NCI-H1092 treated with DMSO at 0.1 percent for 48 hours (cell line): ENCODE results near the gene MIOS.

Source experiments
- DNase-seq: peaks from one replicate; lab custom pipeline; 2025; lab: John Stamatoyannopoulos, UW

MIOS gene

DNA sequence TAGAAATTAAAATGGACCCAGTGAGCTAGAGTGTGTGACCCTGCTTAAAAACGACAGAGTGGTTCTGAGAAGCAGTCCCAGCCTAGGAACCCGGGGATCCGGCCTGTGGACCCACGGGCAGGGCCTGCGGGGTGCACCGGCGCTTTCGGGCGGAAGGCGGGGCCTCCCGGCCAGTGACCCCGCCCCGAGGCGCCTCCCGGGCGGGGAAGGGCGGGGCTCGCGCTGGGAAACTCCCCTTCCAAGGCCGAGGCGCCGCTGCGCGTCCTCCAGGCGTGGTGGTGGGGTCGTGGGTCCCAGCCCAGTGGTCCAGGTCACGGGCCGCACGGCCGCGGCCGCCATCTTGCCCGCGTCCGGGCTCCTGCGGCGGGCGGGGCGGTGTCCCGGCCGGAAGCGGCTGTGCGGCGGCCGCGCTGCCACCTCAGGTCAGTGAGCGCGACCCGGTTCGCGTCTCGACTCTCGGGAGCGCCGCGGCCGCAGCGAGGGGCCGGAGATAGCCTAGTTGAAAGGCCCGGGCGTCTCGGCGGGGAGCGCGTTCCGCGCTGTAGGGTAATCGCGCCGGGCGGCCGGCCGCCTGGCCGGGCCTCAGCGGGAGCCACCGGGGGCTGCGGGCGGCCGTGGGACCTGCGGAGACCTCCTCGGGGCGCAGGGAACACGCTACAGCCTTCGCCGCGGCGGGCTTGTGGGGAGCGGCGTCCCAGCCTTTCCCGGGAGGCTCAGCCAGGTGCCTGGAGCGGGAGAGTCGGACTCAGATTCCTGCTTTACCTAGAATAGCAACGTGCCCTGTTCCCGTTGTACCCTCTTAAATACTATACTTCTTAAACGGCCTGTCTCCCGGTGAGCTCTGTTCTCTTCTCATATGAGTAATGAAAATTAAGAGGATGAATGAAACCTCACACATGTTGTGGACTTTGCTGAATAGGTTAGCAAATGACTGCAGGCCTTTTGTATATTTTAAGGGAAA, at the start of gene MIOS:
Gene MIOS (plus strand): TSS at position 234 of the 961 bp plus-strand sequence. CDS start 5,592 bp downstream, outside the sequence.
- DNase-seq, result peak; percentile 72

DNA sequence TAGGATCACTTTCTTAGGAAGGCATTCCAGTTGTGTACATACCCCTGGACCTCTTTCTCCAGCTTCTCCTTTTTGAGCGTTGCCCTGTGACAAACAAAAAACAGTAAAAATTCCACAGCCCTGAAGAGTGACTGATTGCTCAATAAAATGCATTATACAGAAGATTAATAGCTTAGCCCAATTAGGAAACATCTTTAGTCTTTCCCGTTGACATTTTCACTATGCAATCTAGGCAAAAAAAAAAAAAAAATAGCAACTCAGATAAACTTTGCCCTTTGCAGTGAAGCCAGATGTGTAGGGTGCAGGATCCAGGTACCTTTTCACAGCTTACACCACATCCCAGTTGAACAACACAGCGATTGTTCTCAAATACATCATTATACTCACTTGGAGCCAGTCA, 48.9 kb upstream of the MIOS start:
- DNase-seq, result no peak

DNA sequence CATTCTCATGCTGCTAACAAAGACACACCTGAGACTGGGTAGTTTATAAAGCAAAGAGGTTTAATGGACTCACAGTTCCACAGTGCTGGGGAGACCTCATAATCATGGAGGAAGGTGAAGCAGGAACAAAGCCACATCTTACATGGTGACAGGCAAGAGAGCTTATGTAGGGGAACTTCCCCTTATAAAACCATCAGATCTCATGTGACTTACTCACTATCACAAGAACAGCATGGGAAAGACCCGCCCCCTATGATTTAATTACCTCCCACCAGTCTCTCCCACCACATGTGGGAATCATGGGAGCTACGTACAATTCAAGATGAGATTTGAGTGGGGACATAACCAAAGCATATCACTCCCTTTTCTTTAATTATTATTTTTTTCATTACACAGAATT, 47.6 kb upstream of the MIOS start:
- DNase-seq, result no peak

DNA sequence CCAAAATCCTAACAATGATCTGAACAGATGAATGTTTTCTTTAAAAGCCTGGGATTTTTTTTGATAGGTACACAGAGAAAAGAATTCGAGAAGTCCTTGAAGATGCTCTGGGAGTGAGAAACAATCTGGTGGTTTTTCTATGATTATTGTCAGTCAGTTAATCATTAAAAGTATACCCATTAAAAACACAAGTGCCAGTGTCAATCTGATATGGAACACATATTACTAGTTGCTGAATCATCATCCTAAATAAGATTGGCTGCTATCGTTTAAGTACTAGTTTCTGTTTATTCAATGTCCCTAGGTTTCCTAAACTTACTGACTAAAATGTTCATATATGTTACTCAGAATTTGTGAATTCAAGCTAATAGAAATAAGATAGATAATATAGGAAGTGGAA, 47.2 kb upstream of the MIOS start:
- no peak for DNase-seq

DNA sequence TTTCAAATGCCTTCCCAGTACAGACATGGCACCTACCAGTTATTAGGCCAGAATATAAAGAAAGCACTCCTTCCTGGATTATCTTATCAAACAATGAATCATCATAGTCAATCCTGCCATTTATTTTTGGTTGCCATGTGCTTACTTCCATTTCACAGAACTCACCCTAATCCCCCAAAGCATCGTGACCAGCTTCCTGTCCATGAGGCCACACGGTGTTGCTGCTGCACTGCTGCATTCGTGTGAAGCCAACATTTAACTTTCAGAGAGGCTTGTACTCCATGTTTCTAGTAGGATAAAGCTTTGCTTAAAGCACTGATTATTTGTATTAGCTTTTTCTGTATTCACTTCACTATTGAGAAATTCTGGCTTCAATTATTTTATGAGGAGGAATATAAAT, 45.4 kb upstream of the MIOS start:
- DNase-seq, result peak; percentile 42

DNA sequence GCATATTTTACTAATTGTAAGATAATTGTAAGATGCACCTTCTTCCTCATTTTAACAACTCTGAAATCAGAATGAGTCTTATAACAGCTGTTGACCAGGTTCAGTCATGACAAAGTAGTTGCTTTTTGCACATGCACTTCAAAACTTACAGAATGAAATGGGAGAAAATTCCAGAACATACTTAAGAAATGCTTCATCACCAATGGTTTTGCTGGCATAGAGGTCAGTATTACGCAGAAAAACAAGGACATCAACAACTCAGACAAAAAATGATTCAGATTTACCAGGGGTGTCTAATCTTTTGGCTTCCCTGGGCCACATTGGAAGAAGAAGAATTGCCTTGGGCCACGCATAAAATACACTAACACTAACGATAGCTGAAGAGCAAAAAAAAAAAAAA, 44.3 kb upstream of the MIOS start:
- no peak for DNase-seq

DNA sequence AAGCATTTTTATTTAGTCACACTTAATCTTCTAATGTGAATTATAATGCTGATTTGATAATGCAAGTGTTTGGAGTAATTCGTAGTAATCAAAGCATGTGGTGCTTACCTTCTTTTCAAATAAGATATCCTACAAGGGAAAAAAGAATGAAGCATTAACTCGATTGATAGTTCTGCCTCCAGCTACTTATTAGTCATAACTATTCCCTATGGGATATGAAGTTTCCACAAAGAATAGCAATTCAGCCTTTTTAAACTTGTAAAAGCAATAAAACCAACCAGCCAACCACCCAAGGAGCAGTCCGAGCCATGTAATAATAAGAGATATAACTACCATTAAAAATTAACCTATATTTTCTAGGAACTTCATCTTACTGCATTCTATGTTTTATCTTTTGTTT, 42.6 kb upstream of the MIOS start:
- no peak for DNase-seq

DNA sequence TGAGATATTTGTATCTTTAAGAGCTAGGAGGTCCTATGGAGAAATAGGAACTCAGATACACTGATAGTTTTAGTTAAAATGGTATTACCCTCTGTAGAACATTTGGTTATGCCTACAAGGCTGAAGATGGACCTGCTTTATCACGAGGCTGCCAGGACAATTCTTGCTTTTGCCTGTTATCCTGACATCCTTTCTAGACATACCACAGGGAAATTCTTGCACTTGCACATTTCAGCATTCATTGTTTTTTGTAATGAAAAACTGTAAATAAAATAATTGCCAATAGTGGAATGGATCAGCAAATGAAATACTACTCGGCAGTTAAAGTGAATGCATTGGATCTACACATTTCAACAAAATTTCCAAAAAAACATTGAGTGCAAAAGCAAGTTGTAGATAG, 40.7 kb upstream of the MIOS start:
- DNase-seq, result no peak

DNA sequence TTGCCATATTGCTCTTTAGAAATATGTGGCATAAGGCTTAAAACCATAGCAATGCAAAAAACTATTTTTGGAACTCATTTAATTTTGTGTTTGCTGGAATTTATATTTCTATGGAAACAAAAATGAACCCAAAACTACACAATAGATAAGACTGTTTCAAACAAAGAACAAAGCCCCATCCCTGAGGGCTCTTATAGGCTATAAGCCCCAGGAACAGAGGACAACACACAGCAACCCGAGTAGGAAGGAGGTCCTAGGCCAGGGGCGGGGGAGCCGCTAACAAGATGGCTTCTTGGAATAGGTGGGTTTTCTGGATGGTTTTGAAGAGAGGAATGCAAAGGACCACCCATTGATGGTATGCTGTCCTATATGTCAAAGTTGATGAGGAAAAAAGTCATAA, 39.6 kb upstream of the MIOS start:
- no peak for DNase-seq

DNA sequence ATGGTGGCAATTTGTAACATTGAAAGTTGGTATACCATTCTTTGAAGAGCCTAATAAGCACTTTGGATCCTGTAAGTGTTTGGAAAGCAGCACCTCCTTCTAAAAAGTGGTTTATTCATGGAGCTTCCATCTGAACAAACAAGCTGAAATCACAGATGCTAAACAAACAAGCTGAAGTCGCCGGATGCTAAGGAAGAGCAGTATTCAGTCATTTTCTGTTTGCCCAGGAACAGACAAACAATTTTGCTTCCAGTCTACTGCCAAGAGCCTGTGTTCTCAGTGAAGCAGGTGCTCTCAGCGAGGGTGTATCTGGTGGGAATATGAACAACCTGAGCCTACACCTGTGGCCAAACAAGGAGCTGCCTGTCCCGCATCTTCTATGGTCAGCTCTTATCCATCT, 37.4 kb upstream of the MIOS start:
- DNase-seq, result peak; percentile 97

DNA sequence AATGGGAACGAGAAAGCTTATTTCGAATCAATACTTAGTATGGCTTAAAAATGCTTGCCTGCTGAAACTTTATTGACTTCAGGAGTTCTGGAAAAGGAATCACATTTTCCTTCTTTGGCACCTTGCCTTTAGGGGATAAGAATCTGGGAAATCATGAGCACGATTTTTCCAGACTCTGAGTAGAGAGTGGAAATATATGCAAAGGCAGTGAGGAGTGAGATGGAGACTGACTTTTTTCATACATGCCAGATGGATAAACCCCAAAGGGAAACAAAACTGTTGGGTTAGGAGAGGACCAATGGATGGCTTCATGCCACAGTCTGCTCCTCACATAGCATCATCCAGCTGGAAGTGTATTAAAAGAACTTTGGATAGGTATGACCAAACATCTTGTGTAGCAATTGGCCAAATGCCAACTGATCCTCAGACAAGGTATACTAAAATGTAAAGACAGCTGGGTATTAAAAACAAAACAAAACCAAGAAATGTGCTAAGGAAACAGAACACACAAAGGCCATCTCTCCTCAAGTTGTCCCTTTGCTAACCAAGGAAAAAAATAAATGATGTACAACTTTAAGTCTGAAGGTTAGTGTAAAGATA, 32.8 kb upstream of the MIOS start:
- DNase-seq, result no peak

DNA sequence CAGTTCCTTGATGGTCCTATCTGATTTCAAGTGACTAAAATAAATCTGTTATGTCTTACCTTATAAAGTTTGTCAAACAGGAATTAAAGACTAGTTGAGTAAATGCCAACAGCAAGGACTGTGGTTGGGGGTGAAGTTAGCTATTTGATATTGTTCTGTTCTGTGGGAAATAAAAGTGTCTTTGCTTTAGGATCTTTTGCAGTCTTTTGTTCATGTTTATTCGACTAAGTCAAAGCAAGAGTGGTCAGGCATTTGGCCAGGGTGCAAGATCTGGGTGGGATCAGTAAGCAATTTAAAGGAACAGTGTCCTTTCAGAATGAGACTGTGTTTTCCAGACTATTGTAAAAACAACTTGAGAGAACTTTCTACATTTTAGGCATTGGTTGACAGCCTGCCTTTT, 31.0 kb upstream of the MIOS start, which contains the start of gene COL28A1:
Gene COL28A1 (minus strand): TSS at position 183 of the 400 bp plus-strand sequence. CDS start 2,998 bp downstream, outside the sequence.
- peak; percentile 59 for DNase-seq

DNA sequence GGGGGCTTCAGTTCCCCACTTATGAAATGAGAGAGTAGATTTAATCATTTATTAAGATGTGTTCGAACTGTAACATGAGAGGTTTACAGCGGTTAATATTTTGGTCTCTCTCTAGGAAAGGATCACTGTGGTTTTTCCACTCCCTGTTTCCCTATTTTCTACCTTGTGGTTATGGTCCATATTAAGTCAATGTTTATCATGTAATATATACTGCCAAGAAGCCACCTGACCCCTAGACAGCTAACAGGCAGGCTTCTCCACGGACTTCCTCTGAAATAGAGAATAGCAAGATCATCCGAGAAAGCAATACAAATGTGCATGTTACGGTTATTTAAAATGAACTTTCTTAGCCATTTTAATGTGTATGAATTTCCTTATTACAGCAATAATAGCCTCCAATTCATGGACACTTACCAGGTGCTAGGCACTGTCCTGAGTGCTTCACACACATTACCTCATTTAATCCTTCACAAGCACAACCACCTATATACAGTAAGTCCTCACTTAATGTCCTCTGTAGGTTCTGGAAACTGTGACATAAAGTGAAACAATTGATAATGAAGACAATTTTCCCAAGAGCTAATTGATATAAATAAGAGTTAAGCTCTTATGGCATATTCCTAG, 30.2 kb upstream of the MIOS start:
- peak; percentile 59 for DNase-seq

DNA sequence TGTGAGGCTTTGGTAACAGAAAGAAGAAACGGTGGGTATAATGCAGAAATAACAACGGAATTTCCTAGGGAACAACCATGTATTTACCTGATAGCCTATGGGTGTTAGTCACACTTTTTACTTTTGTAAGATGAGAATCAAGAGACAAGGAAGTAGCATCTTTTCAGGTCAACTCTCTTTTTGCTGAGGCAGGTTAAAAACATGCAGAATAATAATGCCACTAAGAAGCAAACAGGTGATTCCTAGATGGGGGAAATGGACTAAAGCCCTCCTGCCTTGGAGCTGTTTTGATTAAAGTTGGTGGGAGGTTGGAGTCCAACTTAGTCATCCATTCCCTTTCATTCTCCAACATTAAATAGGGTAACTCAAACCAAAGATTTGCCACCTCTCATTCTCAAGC, 29.0 kb upstream of the MIOS start:
- DNase-seq, result no peak

DNA sequence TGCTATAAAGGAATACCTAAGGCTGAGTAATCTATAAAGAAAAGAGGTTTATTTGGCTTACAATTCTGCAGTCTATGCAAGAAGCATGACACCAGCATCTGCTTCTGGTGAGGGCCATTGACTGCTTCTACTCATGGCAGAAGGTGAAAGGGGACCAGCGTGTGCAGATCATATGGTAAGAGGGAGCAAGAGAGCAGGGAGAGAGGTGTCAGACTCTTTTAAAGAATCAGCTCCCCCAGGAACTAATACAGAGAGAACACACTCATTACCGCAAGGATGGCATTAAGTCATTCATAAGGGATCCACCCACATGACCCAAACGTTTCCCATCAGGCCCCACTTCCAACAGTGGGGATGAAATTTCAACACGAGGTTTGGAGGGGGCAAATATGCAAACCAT, 27.5 kb upstream of the MIOS start:
- DNase-seq, result no peak

DNA sequence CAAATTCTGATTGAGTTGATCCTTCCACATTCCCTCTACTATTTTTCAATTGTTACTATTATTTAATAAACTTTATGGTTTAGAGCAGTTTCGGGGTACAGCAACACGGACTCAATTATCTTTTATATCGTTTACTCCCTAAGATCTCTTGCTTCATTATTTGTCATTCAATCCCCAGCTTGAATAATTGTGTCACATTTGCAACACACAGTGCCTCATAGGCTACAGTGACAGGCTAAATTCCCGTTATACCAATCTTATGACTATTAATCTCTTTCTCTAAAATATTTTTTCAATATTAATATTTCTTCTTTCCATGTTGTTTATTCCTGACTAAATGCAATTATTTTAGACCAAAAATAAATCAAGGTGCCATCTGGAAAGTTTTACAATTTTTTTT, 27.0 kb upstream of the MIOS start:
- no peak for DNase-seq

DNA sequence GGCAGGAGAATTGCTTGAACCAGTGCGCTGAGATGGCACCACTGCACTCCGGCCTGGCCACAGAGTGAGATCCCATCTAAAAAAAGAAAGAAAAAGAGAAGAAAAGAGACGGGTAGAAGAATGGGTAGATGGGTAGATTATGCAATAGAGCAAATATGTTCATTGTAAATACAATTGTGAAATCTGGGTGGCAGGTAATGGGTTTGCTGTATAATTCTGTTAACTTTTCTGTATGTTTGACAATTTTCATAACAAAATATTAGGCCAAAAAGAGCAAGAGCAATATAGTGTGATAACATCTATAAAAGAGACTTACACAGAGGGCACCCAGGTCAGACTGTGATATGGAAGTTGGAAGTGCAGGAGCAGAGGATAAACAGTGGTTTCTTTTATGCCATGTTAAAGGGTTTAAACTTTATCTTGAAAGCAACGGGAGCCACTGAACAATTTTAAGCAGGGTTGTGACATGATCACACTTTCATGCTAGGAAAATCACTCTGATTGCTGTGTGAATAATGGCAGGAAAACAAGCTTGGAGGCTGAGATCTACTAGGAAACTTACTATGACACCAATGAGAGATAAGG, 24.3 kb upstream of the MIOS start:
- no peak for DNase-seq

DNA sequence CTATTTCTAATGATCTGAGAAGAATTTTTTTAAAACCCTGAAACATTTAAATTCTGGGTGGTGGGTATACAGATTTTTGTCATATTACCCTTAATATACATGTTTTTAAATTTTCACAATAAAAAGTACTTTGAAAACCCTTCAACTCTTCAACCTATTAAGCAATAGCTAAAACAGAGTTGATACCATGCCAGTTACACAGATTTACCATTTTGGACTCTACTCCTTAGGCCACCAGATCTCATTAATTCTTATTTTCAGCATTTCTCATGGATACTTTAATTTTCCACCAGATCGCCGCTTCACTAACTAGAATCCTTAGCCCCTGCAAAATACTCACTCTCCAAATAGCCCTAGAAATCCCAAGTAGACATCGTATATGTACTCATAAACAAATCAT, 18.3 kb upstream of the MIOS start:
- no peak for DNase-seq

DNA sequence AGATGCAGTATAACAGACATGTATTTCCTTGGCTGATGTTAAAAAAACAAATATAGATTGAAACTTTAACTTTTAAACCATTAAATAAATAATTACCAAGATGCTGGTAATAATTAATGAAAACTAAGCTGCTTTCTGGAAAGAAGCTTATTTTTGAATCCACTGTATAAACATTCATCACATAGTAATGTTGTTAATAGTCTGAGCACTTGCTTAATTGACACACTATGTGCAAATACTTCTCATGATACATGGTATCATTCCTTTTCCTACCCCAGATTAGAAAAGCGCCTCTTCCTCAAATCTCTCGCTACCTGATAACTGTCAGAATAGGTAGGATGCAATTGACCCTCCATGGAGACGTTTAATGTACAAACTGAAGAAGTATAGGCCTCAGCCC, 16.0 kb upstream of the MIOS start:
- DNase-seq, result no peak

DNA sequence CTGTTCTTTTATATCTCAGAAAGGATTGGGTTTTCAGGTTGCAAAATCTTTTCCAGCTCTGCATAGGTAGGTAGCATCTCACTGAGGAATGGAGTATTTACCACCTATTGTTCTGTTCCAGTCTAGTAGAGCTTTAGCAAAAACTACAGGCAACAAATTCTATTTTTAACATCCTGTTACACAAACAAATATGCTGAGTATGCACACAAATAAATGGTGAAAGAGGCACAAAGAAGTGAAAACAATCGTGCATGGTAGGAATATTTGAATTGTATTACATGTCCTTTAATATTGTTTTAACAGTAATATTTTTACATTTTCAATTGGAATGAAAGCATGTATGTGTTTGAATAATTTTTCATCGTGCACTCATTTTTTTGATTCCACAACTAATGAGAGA, 14.5 kb upstream of the MIOS start:
- no peak for DNase-seq

DNA sequence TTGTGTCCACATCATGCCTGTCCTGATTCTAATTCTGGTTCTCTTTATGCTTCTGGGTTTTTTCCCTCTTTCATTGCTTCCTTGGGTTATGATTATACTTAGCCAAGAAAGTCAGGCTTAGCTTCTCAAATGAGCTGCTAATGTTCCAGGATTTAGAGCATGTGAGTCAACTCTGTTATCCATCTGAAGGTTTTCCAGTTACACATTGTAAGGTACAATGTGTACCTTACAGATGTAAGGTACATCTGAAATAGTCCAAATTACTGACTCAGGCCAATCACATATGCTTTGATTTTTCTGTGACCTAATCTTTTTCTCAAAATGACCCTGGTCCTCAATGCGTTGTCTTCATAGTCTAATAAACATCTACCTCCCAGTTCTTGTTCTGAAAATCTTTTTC, 13.3 kb upstream of the MIOS start:
- DNase-seq, result no peak

DNA sequence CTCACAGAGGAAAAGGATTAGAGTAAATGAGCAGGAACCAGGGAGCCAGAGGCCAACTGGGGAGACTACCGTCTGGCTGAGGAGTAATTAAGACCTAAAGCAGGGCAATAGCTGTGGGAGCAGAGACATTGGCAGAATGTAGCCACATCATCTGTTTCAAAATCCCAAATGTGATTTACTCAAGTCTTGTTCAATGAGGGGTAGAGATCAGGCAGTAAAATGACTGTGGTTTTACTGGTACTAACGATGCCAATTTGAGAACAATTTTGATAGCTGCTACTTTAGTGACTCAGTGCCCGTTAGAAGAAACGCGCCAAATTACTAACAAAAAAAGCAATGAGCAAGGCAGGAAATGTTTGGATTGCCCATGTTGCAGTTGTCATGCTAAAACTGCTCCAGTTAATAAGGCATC, 12.7 kb upstream of the MIOS start:
- peak; percentile 78 for DNase-seq
